OCI-LY1 (cell line): ENCODE data around the gene GJB6.

ENCODE experiments used
- EZH2 ChIP-seq: fragments of 200-600 bp; sonication (generic), shearing (Covaris generic); IDR thresholded peaks from 2 replicates; pipeline ENCODE4 v1.8.0; 2017; ENCODE audit warnings: borderline replicate concordance, mixed run types, mild to moderate bottlenecking, antibody characterized with exemption, low read length, moderate library complexity, mixed read lengths
- TF ChIP-seq, protein P1 (sequence below): fragments of 200-600 bp; sonication (generic), shearing (Covaris generic); IDR thresholded peaks from 2 replicates; pipeline ENCODE4 v1.5.1; 2017; ENCODE audit warnings: mild to moderate bottlenecking, antibody characterized with exemption, low read length, moderate library complexity, mixed read lengths

DNA sequence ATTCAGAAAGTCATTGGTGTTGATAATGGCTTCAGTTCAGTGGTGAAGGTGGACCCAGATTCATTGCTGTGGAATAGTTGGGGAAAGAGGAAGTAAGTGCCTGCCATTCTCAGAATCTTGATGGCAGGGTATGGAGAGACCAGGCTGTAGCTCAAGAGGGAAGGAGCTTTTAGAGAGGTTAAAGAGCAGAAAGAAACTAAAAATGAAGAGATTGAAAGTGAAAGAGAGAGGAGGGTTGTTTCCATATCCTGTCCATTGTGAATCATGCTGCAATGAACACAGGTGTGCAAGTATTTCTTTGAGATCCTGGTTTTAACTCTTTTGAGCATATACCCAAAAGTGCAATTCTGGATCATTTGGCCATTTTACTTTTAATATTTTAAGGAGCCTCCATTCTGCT, 12.5 kb downstream of the GJB6 start:
- TF ChIP-seq, protein P1, sequence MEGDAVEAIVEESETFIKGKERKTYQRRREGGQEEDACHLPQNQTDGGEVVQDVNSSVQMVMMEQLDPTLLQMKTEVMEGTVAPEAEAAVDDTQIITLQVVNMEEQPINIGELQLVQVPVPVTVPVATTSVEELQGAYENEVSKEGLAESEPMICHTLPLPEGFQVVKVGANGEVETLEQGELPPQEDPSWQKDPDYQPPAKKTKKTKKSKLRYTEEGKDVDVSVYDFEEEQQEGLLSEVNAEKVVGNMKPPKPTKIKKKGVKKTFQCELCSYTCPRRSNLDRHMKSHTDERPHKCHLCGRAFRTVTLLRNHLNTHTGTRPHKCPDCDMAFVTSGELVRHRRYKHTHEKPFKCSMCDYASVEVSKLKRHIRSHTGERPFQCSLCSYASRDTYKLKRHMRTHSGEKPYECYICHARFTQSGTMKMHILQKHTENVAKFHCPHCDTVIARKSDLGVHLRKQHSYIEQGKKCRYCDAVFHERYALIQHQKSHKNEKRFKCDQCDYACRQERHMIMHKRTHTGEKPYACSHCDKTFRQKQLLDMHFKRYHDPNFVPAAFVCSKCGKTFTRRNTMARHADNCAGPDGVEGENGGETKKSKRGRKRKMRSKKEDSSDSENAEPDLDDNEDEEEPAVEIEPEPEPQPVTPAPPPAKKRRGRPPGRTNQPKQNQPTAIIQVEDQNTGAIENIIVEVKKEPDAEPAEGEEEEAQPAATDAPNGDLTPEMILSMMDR = no peak
- no peak for TF ChIP-seq EZH2
